Loucy (cell line): ENCODE results near the gene DLD.
"Not testable (repeated sequence)": the region's sequence is repeated elsewhere in the genome, so short reads cannot be mapped to it uniquely, and the experiment has no call there.

Source experiments
- H2AFZ ChIP-seq: fragments of 200-600 bp; sonication (generic); 2 replicates; pipeline ENCODE4 v1.6.0; 2016; ENCODE audit warnings: antibody characterized with exemption, mild to moderate bottlenecking, low read length, moderate library complexity
- H3F3A ChIP-seq: fragments of 200-600 bp; 2 replicates; pipeline ENCODE4 v1.6.0; 2016; ENCODE audit warnings: antibody characterized with exemption, low read depth, mild to moderate bottlenecking
- H3K27me3 ChIP-seq: fragments of 200-600 bp; sonication (generic); 2 replicates; pipeline ENCODE4 v1.6.1; 2014; ENCODE audit warnings: low read length, mild to moderate bottlenecking; ENCODE audit not compliant: insufficient read depth, poor library complexity, severe bottlenecking
- H3K36me3 ChIP-seq: fragments of 200-600 bp; sonication (generic); 2 replicates; pipeline ENCODE4 v1.6.1; 2016; ENCODE audit warnings: low read length; ENCODE audit not compliant: insufficient read depth
- H3K4me1 ChIP-seq: fragments of 200-600 bp; sonication (generic); 2 replicates; pipeline ENCODE4 v1.5.1; 2014; ENCODE audit warnings: low read length, mild to moderate bottlenecking; ENCODE audit not compliant: insufficient read depth, poor library complexity, severe bottlenecking
- H3K4me2 ChIP-seq: fragments of 200-600 bp; sonication (generic); 2 replicates; pipeline ENCODE4 v1.6.0; 2014; ENCODE audit warnings: antibody characterized with exemption, low read length, low read depth, mild to moderate bottlenecking; ENCODE audit not compliant: poor library complexity, severe bottlenecking
- H3K4me3 ChIP-seq: fragments of 200-600 bp; sonication (generic); 2 replicates; pipeline ENCODE4 v1.5.1; 2014; ENCODE audit warnings: low read length, mild to moderate bottlenecking, mixed read lengths; ENCODE audit not compliant: poor library complexity, severe bottlenecking
- H3K79me2 ChIP-seq: fragments of 200-600 bp; sonication (generic); 2 replicates; pipeline ENCODE4 v1.6.1; 2014; ENCODE audit warnings: low read length; ENCODE audit not compliant: insufficient read depth
- H3K9ac ChIP-seq: fragments of 200-600 bp; sonication (generic); 2 replicates; pipeline ENCODE4 v1.6.0; 2014; ENCODE audit warnings: mild to moderate bottlenecking, low read depth, low read length, moderate library complexity; ENCODE audit not compliant: poor library complexity, severe bottlenecking
- H3K9me2 ChIP-seq: fragments of 200-600 bp; sonication (generic); replicated peaks from 2 replicates; pipeline ENCODE4 v1.6.1; 2016; ENCODE audit warnings: low read depth, low read length, mixed read lengths
- H3K9me3 ChIP-seq: fragments of 200-600 bp; sonication (generic); 2 replicates; pipeline ENCODE4 v1.6.1; 2014; ENCODE audit warnings: mild to moderate bottlenecking, antibody characterized with exemption, low read length, low read depth; ENCODE audit not compliant: insufficient read depth
- H4K20me1 ChIP-seq: fragments of 200-600 bp; sonication (generic); 2 replicates; pipeline ENCODE4 v1.6.0; 2014; ENCODE audit warnings: antibody characterized with exemption, low read length, mild to moderate bottlenecking; ENCODE audit not compliant: insufficient read depth, poor library complexity, severe bottlenecking
- CTCF ChIP-seq: fragments of 200-600 bp; sonication (generic); conservative IDR thresholded peaks from 2 replicates; pipeline ENCODE4 v1.5.1; 2014; ENCODE audit warnings: mild to moderate bottlenecking, antibody characterized with exemption, low read length
- EZH2phosphoT487 ChIP-seq: fragments of 200-600 bp; IDR thresholded peaks from 2 replicates; pipeline ENCODE4 v1.6.1; 2018; ENCODE audit warnings: antibody characterized with exemption, mild to moderate bottlenecking, moderate library complexity, borderline replicate concordance

DLD gene

DNA sequence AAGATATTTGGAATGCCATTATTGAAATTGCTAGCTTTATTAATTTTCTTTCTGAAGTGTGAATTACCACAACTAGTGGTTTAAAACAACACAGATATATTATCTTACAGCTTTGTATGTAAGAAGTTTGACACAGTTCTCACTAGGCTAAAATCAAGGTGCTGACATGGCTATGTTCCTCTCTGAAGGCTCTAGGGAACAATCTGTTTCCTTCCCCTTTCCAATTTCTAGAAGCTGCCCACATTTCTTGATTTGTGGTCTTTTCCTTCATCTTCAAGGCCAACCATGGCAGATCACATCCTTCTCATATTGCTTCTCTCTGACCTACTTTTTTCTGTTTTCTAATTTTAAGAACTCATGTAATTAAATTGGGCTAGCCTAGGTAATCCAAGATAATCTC lies 44.7 kb upstream of the DLD start:
- no peak overlapping the region for H2AFZ ChIP-seq
- no peak overlapping the region for H3K4me2 ChIP-seq
- no peak for TF ChIP-seq EZH2phosphoT487
- no peak for TF ChIP-seq CTCF
- H4K20me1 ChIP-seq, result no peaks in the 10 kb centered on the region
- H3K9ac ChIP-seq, result no peak overlapping the region
- H3K4me1 ChIP-seq, result no peaks in the 10 kb centered on the region
- H3K9me2 ChIP-seq, result no peaks in the 10 kb centered on the region
- no peaks in the 10 kb centered on the region for H3K27me3 ChIP-seq
- H3K79me2 ChIP-seq, result no peaks in the 10 kb centered on the region
- H3K36me3 ChIP-seq, result no peaks in the 10 kb centered on the region
- H3K9me3 ChIP-seq, result no peaks in the 10 kb centered on the region
- no peak overlapping the region for H3K4me3 ChIP-seq
- no peaks in the 10 kb centered on the region for H3F3A ChIP-seq

GRCh38 chr7:107847168-107847835 lies 43.7 kb upstream of the DLD start:
- Histone ChIP-seq H3F3A (no peaks in the 10 kb centered on the region), H3K9ac (no peak overlapping the region), H3K9me3 (no peaks in the 10 kb centered on the region), H3K79me2 (no peaks in the 10 kb centered on the region), H3K4me1 (no peaks in the 10 kb centered on the region), H3K27me3 (no peaks in the 10 kb centered on the region), H3K36me3 (no peaks in the 10 kb centered on the region), H3K4me3 (no peak overlapping the region), H4K20me1 (no peaks in the 10 kb centered on the region), H2AFZ (no peak overlapping the region), H3K4me2 (no peak overlapping the region), H3K9me2 (no peaks in the 10 kb centered on the region)
- no peak for TF ChIP-seq EZH2phosphoT487
- no peak for TF ChIP-seq CTCF

GRCh38 chr7:107847836-107848175 lies 43.2 kb upstream of the DLD start:
- not testable (repeated sequence) for H3F3A ChIP-seq, H3K9ac ChIP-seq, H3K79me2 ChIP-seq, H3K27me3 ChIP-seq, H3K4me1 ChIP-seq, H3K36me3 ChIP-seq, H2AFZ ChIP-seq, H3K9me2 ChIP-seq, H3K9me3 ChIP-seq, H4K20me1 ChIP-seq, H3K4me3 ChIP-seq, H3K4me2 ChIP-seq

GRCh38 chr7:107848211-107848610 lies 42.8 kb upstream of the DLD start:
- not testable (repeated sequence) for H3K79me2 ChIP-seq, H3K4me2 ChIP-seq, H4K20me1 ChIP-seq, H3K4me1 ChIP-seq, H3K9me3 ChIP-seq, H3K9ac ChIP-seq, H3K36me3 ChIP-seq, H3K27me3 ChIP-seq, H3K4me3 ChIP-seq, H2AFZ ChIP-seq, H3K9me2 ChIP-seq, H3F3A ChIP-seq
